HG02970 (cell line): ENCODE measurements around the gene FCHO2.
A peak's percentile ranks its signal among the peaks of the same experiment; 100 is the strongest.
"Not testable (repeated sequence)": the region's sequence is repeated elsewhere in the genome, so short reads cannot be mapped to it uniquely, and the experiment has no call there.

ENCODE experiments used
- ATAC-seq: cut with Tn5 transposase; IDR thresholded peaks from one replicate; pipeline ENCODE4 v1.9.1; 2021; ENCODE audit warnings: mild to moderate bottlenecking, moderate library complexity, moderate number of reproducible peaks; ENCODE audit not compliant: unreplicated experiment, low FRiP score

FCHO2 gene, protein sequence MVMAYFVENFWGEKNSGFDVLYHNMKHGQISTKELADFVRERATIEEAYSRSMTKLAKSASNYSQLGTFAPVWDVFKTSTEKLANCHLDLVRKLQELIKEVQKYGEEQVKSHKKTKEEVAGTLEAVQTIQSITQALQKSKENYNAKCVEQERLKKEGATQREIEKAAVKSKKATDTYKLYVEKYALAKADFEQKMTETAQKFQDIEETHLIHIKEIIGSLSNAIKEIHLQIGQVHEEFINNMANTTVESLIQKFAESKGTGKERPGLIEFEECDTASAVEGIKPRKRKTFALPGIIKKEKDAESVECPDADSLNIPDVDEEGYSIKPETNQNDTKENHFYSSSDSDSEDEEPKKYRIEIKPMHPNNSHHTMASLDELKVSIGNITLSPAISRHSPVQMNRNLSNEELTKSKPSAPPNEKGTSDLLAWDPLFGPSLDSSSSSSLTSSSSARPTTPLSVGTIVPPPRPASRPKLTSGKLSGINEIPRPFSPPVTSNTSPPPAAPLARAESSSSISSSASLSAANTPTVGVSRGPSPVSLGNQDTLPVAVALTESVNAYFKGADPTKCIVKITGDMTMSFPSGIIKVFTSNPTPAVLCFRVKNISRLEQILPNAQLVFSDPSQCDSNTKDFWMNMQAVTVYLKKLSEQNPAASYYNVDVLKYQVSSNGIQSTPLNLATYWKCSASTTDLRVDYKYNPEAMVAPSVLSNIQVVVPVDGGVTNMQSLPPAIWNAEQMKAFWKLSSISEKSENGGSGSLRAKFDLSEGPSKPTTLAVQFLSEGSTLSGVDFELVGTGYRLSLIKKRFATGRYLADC

DNA sequence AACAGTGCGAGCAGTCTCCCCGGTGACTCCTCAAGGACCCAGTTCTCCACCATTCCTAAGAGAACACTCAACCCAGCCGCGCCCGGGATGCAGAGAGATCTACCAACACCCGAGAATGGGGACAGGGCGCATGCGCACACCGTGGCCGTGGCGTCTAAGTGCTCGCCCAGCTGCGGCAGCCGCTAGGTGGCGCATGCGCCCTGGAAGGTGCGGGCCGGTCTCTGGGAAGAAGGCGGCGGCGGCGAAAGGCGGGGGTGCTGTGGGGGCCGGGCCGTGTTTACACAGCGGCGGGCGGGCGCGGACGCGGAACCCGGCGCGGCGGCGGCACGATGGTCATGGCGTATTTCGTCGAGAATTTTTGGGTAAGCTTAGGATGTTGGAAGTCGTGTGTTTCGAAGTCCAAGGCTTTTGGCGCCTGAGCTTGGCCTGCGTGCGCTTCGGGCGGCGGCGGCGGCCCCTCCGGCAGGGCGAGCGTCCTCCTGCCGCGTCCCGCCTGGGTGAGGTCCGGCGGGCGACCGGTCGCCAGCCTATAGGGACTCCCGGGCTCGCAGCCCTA, at the start of gene FCHO2:
Gene FCHO2 (plus strand): TSS at position 274 of the 556 bp plus-strand sequence. CDS start 56 bp downstream, at position 330.
- peak; percentile 97 for ATAC-seq

DNA sequence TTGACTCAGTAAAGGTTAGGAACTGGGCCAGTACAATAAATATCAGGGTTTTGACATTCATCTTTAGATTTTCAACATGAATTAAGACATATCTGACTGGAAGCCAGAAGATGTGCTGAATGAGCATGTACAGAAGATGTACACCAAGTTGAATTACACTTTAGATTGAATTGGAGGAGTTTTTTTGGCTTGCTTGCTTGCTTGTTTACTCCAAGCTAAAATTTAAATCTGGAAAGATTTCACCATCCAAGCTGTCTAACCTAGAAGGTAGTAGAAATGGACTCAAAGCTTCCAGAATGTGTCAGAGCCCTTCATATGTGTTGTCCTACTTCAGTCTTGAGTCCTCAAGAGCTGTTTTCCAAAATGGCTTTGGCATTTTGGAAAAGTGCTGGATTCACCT, 49.0 kb upstream of the FCHO2 start:
- no peak for ATAC-seq

DNA sequence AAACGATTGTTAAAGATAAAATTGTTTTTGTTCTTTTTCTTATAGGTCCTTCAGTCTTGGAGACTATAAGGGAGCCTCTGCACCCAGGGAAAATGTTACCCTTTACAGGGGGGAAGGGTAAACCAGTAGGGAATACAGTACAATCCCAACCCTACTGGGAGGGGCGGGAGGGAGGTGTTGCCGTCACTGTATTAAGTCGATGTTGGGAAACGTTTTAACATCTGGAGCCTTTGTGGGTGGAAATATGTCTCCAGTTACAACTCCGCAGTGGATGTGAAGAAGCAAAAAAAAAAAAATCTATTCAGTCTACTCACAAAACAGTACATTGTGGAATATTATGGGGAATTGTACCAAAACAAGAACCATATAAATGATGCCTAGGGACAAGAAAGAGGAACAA, 47.2 kb upstream of the FCHO2 start:
- no peak for ATAC-seq

DNA sequence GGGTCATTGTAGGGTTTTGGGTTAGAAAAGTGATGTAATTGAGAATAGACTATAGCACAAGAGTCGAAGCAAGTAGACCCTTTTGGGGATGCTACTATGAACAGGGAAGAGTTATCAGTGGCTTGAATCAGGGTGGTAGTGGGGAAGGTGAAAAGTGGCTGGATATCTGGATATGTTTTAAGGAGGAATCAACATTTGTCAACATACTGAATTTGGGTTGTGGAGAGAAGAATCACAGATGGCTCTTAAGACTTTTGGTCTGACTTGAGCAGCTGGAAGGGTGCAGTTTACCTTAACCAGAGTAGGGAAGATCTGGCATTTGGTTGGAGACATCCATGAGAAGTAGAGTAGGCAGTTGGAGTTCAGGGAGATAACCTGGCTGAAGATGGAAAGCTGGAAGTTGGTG, 38.5 kb upstream of the FCHO2 start:
- ATAC-seq: no peak

DNA sequence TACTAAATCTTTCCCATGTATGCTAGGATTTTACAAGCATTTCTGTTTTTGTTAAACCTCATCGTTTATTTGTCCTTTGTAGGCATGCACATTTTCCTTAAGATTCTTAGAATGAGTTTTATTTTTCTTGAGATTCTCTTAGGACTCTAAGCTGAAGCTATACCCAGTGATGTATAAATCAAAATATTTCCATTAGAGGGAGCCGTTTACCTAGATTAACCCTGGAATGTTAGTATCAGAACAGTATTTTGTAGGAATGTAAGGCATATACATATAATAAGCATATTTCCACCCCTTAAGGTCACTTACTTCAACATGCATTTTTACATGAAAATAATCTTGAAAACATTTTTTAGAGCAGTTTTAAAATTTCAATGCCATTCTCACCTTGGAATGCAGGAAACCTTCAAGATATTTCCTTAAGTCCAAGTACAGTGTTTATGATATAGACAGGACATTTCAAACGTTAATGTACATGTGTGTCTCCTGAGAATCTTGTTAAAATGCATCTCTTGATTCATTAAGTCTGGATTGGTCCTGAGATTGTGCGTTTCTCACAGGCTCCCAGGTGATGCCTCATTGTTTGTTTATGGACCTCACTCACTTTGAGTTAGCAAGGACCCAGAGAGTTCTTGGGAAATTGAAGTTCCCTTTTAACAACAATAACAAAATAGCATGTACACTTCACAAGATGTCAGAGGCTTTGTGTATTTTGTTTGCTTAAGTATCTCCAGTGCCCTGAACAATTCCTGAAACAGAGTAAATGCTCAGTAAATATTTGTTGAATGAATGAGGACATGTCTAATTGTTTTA, 34.9 kb upstream of the FCHO2 start:
- no peak for ATAC-seq

DNA sequence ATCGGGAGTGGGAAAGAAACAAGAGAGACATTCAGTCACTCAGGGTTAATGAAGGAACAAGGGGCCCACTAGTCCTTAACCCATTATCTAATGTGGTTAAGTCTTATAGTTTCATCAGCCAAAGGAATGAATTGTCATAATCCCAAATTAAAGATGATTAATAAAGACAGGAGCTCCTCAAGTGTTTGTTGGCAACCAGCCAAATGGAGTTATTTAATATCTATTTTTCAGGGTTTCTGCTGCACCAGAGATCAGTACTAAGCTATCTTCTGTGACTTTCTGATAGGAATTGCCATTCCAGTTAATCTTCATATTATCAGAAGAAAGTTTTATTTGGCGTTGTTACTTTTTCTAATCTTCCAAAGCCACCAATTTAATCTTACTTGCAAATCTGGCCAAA, 34.0 kb upstream of the FCHO2 start:
- ATAC-seq: no peak

DNA sequence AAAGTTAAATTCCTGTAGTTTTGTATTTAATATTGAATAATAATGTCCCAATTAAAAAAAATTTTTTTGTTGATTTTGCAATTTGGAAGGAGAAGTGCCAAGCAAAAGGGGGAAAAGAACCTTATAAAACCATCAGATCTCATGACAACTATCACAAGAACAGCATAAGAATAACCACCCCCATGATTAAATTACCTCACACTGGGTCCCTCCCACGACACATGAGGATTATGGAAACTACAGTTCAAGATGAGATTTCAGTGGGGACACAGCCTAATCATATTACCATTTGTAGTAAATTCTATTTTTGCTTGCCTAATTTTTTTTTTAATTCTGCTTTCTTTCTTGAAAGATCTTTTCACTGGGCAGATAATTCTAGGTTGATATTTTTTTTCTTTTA, 33.4 kb upstream of the FCHO2 start:
- ATAC-seq: no peak

DNA sequence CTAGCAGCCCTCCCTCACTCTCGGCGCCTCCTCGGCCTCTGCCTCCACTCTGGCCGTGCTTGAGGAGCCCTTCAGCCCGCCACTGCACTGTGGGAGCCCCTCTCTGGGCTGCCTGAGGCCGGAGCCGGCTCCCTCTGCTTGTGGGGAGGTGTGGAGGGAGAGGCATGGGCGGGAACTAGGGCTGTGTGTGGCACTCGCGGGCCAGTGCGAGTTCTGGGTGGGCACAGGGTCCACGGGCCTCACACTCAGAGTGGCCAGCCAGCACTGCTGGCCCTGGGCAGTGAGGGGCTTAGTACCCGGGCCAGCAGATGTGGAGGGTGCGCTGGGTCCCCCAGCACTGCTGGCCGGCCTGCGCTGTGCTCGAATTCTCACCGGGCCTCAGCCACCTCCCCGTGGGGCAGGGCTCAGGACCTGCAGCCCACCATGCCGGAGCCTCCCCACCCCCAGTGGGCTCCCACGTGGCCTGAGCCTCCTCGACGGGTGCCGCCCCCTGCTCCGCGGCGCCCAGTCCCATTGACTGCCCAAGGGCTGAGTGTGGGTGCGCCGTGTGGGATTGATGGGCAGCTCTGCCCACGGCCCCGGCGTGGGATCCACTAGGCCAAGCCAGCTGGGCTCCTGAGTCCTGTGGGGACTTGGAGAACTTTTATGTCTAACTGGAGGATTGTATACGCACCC, 30.4 kb upstream of the FCHO2 start:
- ATAC-seq: no peak

DNA sequence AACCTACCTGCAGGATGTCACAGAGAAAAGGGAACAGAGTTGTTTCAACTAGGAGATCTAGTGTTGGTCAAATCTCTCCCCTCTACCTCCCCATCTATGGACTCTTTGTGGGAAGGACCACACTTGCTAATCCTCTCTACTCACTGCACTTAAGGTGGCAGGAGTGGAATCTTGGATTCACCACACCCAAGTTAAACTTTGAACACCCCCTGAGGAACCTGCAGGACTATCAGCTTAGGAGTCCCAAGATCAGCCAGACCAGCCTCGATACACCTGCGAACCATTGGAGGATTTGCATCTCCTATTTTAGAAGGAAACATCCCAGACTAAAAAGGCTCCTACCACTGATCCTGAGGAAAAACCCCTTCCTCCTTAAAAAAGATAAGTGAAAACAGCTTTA, 23.2 kb upstream of the FCHO2 start:
- not testable (repeated sequence) for ATAC-seq

DNA sequence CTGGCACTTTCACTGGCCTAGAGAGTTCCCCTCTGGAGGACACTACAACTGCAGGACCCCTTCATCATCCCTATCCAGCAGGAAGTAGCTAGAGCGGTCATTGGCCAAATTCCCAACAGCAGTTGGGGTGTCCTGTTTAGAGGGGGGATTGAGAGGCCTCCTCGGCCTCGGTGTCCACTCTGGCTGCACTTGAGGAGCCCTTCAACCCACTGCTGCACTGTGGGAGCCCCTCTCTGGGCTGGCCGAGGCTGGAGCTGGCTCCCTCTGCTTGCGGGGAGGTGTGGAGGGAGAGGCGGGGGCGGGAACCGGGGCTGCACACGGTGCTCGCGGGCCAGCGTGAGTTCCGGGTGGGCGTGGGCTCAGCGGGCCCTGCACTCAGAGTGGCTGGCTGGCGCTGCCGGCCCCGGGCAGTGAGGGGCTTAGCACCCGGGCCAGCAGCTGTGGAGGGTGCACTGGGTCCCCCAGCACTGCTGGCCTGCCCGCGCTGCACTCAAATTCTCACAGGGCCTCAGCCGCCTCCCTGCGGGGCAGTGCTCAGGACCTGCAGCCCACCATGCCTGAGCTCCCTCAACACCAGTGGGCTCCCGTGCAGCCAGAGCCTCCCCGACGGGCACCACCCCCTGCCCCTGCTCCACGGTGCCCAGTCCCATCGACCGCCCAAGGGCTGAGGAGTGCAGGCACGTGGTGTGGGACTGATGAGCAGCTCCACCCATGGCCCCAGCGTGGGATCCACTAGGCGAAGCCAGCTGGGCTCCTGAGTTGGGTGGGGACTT, 20.7 kb upstream of the FCHO2 start:
- not testable (repeated sequence) for ATAC-seq

DNA sequence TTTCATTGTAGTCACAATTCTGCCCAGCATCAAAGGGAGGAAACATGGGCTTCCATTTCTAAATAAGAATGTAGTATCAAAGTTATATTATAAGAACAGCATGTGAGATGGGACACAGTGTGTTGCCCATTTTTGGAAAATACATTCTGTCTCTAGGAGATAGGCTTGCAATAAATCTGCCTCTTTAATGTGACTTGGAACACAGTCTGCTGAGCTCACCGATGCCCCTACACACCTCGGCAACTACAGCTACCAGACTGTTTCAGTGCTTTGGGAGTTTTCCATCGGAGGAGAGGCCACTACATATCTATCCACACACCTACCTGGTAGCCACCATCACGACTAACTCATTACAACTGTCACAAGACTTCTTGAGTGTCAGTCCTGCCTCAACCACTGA, 18.9 kb upstream of the FCHO2 start:
- no peak for ATAC-seq

DNA sequence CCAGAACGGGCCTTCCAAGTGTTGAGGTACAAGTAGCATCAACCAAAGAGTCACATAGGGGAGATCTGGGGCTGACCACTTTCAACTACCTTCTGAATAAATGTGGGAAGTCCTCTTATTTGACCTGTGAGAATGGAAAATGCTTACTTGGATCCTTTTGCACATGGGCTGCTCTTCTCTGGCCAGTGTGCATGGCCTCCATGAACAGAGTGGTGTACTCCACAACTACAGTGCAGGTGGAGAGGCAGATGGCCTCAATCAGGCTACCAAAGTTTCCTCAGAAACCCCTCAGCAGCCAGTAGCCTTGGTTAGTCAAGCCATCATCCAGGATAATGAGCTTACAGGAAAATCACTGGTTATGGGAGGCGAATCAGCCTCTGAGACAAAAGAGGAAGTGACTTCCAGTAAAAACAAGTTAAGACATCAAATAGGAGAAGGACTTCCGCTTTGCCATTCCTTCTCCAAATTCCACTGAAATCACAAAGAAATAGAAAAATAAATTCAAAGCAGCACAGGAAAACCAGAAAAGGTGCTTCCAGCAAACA, 18.3 kb upstream of the FCHO2 start:
- ATAC-seq: no peak

DNA sequence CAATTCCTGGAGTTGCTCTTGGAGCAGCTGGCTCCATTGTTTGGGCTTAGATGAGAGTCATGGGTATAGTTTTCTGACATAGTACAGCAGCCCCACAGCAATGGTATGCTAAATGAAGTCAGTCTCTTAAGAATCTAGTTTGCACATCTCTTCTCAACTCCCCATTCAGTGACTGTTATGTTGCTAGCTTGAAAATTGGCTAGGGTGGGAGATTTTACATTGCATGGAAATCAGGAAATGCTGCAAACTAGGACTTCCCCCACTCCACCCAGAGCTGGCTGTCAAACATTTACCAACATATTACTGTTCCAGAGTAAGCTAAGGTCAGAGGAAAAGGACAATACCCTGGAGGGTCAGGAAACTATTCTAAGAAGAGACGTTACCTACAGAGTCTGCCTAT, 17.6 kb upstream of the FCHO2 start:
- no peak for ATAC-seq

DNA sequence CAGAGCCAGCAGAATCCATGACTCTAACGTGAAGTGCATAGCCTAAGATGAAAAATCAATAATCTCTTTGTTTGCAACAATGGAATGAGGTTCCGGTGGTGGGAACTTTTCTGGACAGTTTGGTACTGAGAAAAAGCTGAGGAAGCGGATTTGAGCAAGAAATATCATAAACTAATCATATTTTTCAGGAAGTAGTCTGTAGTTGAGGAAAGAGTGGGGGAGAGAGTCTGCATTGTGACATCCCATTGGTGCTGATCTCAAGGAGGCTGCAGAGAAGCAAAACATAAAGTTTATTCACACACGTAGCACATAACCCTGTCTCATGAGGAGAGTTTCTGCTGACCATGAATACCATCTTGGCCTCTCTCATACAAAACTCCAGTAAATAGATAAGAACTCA, 15.8 kb upstream of the FCHO2 start:
- no peak for ATAC-seq

DNA sequence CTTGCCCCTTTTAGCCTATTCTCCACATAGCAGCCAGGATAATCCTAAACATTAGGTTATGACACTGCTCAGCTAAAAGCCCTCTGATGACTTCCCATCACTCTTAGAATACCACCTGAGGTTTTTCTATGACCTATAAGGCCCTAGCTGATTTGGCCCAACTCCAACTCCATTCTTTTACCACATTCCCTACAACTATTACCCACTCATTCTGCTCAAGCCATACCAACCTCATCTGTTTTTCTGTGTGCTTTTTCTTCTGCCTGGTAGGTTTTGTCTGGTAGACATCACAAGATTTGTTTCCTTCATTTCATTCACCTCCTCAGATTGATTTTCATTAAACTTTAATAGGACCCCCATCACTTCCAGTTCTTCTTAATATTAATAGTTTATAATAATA, 12.5 kb upstream of the FCHO2 start:
- no peak for ATAC-seq

DNA sequence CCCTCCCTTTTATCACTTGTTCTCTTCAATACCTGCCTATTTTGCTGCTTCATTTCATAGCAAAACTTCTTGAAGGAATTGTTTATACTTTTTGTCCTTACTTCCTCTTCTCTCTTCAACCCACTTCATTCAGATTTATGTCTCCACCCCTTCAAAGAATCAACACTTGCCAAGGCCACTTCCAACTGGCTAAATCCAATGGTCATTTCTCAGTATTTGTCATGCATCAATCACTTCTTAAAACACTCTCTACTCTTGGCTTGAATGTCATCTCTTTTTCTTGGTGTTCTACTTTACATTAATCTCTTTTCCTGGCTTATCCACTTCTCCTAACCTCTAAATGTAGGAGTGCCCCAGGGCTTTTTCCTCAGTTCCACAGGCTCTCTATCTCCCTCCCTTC, 8.3 kb upstream of the FCHO2 start:
- ATAC-seq: no peak

DNA sequence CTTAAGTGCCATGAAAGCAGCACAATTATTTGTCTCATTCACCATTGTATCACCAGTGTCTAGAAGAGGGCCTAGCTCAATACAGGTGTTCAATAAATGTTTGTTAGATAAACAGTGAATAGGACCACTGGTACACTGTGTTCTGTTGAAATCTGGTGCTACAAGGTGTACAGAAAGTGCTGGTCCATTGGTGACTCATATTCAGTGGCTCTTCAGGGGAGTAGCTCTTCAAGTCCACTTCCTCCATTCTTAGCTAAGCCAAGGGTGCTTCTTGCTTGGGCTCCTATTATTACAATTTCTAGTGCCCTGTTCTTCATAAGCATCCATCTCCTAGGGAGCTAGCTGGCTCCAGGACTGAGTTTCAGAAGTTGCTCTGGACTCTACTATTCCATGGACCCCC, 6.4 kb upstream of the FCHO2 start:
- no peak for ATAC-seq

DNA sequence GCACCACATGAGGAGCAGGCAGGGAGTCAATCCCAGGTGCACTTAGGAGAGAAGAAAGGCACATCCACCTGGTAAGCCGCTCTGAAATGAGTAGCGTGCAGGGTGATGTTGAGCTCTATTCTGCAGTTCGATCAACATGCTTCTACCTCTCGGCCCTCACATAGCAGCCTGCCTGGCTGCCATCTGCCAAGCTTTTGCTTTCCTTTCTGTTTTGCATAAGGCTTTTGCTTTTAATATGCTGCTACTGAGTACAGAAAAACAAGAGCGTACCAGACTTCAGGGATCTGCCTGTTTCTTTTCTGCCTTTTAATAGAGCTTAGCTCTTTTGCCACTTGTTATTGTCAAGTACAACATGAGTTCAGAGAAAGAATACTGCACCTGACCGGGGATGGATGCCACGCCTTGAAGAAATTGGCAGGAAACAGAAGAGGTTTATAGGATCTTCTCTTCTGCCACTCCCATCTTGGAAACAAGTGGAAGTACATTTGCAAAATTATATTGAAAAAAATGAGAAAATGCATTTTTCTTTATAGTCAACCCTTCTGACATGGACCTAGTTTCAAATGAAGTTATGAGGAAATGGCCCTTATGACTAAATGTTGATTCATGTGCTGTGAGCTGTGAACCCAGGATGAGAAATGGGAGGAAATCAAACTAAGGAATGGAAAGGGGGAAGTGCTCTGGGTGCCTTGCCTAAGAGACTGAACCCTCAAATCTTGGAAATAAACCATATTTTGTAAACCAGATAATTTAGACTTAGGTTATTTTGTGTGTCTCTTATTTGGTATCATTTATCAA, 4.0 kb upstream of the FCHO2 start:
- no peak for ATAC-seq
